MM.1S (cell line): Measurements from ENCODE around the gene RNU1-4.
"Not testable (repeated sequence)": the region's sequence is repeated elsewhere in the genome, so short reads cannot be mapped to it uniquely, and the experiment has no call there.

Source experiments
- DNase-seq: peaks from one replicate; pipeline ENCODE4 v3.0.0-alpha.2; 2015
- H2AFZ ChIP-seq: fragments of 300-600 bp; sonication (generic); 2 replicates; pipeline ENCODE4 v1.6.0; 2016; ENCODE audit warnings: antibody characterized with exemption, low read length
- H3F3A ChIP-seq: fragments of 300-600 bp; sonication (generic); 2 replicates; pipeline ENCODE4 v1.6.1; 2016; ENCODE audit warnings: mild to moderate bottlenecking, antibody characterized with exemption, low read length, moderate library complexity, mixed read lengths; ENCODE audit not compliant: insufficient read depth
- H3K27ac ChIP-seq: fragments of 300-600 bp; sonication (generic); 2 replicates; pipeline ENCODE4 v1.5.1; 2016; ENCODE audit warnings: mild to moderate bottlenecking, low read length
- H3K27me3 ChIP-seq: fragments of 300-600 bp; sonication (generic); replicated peaks from 2 replicates; pipeline ENCODE4 v1.6.0; 2016; ENCODE audit warnings: low read length; ENCODE audit not compliant: insufficient read depth
- H3K36me3 ChIP-seq: fragments of 300-600 bp; sonication (generic); replicated peaks from 2 replicates; pipeline ENCODE4 v1.6.1; 2016; ENCODE audit warnings: mild to moderate bottlenecking, low read length, mixed read lengths; ENCODE audit not compliant: insufficient read depth
- H3K4me1 ChIP-seq: fragments of 300-600 bp; sonication (generic); 2 replicates; pipeline ENCODE4 v1.6.1; 2016; ENCODE audit warnings: low read length, mixed read lengths
- H3K4me2 ChIP-seq: fragments of 300-600 bp; sonication (generic); 2 replicates; pipeline ENCODE4 v1.6.0; 2016; ENCODE audit warnings: low read depth, low read length
- H3K4me3 ChIP-seq: fragments of 300-600 bp; sonication (generic); 2 replicates; pipeline ENCODE4 v1.5.1; 2016; ENCODE audit warnings: low read length, mixed read lengths
- H3K79me2 ChIP-seq: fragments of 300-600 bp; sonication (generic); 2 replicates; pipeline ENCODE4 v1.6.1; 2016; ENCODE audit warnings: mixed run types, low read length, mixed read lengths
- H3K9ac ChIP-seq: fragments of 300-600 bp; sonication (generic); 2 replicates; pipeline ENCODE4 v1.6.1; 2016; ENCODE audit warnings: low read length, mixed read lengths
- H3K9me2 ChIP-seq: fragments of 300-600 bp; sonication (generic); replicated peaks from 2 replicates; pipeline ENCODE4 v1.6.1; 2016; ENCODE audit warnings: mild to moderate bottlenecking, low read length, mixed read lengths; ENCODE audit not compliant: insufficient read depth
- H3K9me3 ChIP-seq: fragments of 300-600 bp; sonication (generic); replicated peaks from 2 replicates; pipeline ENCODE4 v1.6.1; 2016; ENCODE audit warnings: mild to moderate bottlenecking, low read length, mixed read lengths; ENCODE audit not compliant: insufficient read depth
- H4K20me1 ChIP-seq: fragments of 300-600 bp; sonication (generic); 2 replicates; pipeline ENCODE4 v1.6.1; 2016; ENCODE audit warnings: mild to moderate bottlenecking, low read length, moderate library complexity, mixed read lengths; ENCODE audit not compliant: insufficient read depth

Gene RNU1-4

DNA sequence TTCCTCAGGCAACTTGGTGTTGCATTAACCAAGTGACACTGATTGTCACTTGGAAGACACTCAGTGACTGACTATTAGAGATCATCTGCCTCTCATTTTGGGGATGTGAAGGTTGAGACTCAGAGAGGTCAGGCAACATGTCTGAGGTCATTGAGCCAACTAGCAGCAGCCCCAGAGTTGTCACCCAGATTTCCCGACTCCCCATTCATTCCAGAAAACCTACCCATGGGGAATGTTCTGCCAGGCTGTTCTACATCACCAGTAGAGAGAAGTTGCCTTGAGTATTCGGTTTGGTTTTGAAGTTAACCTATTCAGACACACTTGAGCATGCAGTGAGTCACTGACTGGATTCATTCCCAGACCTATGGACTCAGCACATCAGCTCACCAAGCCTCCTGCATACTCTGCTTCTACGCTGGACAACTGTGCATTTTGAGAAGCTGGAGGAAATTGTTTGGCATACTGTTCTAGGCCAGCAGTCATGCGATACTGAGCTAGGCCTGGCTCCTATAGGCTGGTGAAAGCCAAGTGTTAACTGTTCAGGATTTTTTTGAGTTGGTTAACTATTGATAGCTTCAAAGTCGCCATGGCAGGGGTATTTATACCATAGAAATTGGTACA is 29.9 kb downstream of the RNU1-4 start:
- not testable (repeated sequence) for H3K79me2 ChIP-seq, H2AFZ ChIP-seq, H3K9me2 ChIP-seq, H3K4me1 ChIP-seq, H3K4me3 ChIP-seq, H3K9ac ChIP-seq, DNase-seq, H4K20me1 ChIP-seq, H3K36me3 ChIP-seq, H3K4me2 ChIP-seq, H3F3A ChIP-seq, H3K27ac ChIP-seq, H3K9me3 ChIP-seq
- peaks cover 11% of the 10 kb centered on the region for H3K27me3 ChIP-seq

DNA sequence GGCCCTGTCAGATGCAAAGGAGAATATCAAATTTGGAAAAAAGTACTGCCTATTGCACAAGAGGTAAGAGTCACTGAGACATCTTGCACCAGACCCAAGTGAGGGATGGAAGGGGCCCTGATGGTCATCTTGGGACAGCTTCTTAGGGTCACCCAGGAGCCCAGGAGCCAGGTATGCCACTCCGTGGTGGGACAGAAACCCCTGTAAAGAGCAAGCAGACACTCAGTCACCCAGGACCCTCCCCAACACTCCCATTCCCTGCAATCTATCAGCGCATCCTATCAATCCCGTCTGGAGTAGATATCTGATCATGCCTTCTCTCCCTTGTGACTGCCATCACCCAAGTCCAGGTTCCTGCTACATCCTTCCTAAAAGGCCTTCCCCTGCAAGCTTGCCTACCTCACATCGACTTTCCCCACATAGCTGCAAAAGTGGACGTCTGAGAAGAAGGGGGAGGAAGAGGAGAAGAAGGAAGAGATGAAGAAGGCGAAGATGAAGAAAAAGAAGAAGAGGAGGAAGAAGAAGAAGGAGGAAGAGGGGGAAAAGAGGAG is 30.7 kb downstream of the RNU1-4 start:
- H3K9ac ChIP-seq, H3K4me1 ChIP-seq, H3K9me3 ChIP-seq, H3K36me3 ChIP-seq, H3F3A ChIP-seq, H3K9me2 ChIP-seq, H2AFZ ChIP-seq, H3K4me2 ChIP-seq, DNase-seq, H3K27ac ChIP-seq, H4K20me1 ChIP-seq, H3K27me3 ChIP-seq, H3K79me2 ChIP-seq, H3K4me3 ChIP-seq: not testable (repeated sequence)

DNA sequence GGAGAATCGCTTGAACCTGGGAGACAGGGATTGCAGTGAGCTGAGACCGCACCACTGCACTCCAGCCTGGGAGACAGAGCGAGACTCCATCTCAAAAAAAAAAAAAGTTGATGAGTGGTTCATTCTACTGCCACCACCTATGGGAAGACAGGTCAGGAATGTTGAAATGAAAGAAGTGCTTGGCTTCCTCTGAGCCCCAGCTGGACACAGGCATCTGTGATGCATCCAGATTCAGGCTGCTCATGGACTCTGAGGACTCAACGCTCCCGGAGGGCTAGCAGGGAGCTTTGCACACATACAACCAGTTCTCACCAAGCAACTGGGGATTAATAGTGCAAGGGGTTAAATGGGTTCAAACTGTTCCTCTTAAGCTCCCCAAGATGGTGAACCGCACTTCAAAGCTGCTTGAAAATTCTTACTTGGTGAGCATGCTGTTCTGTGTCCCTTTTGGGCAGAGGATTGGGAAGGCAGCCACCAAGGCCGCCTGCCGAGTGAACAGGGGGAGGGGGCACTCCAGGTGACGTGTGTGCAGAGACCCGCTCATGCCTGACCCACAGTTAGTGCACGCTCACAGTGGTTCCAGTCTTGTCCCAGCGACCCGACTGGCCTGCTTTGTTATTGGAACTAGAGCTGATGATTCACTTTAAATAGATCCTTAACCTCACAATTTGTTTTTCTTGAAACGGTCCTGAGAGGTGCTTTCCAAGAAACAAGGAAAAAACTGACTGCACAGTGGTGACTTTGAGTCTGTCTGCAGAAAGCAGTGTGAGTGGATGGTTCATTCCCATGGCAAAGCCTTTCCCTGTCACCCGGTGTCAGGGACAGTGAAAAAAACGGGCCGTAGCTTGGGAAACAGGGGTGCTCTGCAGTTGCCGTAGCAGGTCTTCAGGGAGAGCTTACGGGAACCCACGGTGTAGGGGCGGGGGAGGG is 32.2 kb downstream of the RNU1-4 start:
- H3K27ac ChIP-seq, H3K4me1 ChIP-seq, H3F3A ChIP-seq, H4K20me1 ChIP-seq, H3K9me2 ChIP-seq, H3K4me2 ChIP-seq, H3K9me3 ChIP-seq, DNase-seq, H3K4me3 ChIP-seq, H3K36me3 ChIP-seq, H3K9ac ChIP-seq, H3K79me2 ChIP-seq, H2AFZ ChIP-seq: not testable (repeated sequence)
- peaks cover 12% of the 10 kb centered on the region for H3K27me3 ChIP-seq

DNA sequence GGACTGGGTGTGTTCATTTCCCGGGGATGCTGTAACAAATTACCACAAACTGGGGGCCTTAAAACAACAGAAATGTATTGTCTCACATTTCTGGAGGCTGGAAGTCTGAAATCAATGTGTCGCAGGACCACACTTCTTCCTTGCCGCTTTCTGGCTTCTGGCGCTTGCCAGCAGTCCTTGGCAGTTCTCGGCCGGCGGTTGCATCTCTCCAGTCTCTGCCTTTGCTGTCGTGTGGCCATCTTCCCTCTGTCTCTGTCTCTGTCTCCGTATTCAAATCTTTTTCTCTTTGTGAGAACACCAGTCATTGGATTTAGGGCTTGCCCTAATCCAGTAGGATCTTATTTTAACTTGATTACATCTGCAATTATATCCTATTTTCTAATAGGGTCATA is 32.9 kb downstream of the RNU1-4 start:
- not testable (repeated sequence) for H3F3A ChIP-seq, H3K4me1 ChIP-seq, H3K9me3 ChIP-seq, H3K79me2 ChIP-seq, H3K4me3 ChIP-seq, H2AFZ ChIP-seq, H3K4me2 ChIP-seq, H3K9ac ChIP-seq, H3K36me3 ChIP-seq, H4K20me1 ChIP-seq, H3K9me2 ChIP-seq, H3K27ac ChIP-seq, DNase-seq
- peaks cover 16% of the 10 kb centered on the region for H3K27me3 ChIP-seq

DNA sequence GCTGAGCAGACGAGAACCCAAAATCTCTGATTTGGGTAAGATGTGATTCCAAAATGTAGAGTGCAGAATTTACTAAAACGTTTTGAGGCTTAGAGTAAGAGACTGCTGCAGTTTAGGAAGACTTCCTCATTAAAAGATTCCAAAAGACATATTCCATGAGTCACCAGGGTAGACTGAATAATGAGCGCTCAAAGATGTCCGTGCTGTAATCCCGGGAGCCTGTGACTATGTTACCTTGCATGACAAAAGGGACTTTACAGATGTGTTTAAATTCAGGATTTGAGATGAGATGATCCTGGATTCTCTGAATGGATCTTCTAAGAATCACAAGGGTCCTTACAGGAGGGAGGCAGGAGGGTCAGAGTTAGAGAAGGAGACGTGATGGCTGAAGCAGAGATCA is 33.4 kb downstream of the RNU1-4 start:
- H3F3A ChIP-seq, H3K4me3 ChIP-seq, H3K9me3 ChIP-seq, H3K27ac ChIP-seq, DNase-seq, H3K36me3 ChIP-seq, H2AFZ ChIP-seq, H4K20me1 ChIP-seq, H3K9me2 ChIP-seq, H3K79me2 ChIP-seq, H3K4me2 ChIP-seq, H3K9ac ChIP-seq, H3K4me1 ChIP-seq: not testable (repeated sequence)
- peaks cover 16% of the 10 kb centered on the region for H3K27me3 ChIP-seq

DNA sequence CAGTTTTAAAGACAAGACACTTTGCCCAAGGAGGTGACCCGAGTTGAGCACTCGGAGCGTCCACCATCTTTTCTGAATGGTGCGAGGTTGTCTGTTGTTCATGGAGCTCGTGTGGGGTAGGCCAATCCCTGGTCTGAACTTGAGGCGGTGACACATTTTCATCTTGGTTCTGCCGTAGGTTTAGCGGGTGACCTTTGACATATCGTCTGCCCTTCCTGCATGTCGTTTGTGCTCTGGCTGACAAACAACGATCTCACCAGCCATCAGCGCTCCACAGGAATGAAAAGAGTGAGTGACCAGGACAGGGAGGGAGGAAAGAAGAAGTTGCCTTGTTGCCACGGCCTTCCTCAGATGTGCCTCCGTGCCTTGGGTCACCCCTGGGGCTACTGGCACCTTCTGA is 34.5 kb downstream of the RNU1-4 start:
- H3K4me3 ChIP-seq, H3K36me3 ChIP-seq, H3K4me2 ChIP-seq, H3F3A ChIP-seq, H3K9ac ChIP-seq, H2AFZ ChIP-seq, H4K20me1 ChIP-seq, H3K79me2 ChIP-seq, H3K9me3 ChIP-seq, H3K9me2 ChIP-seq, H3K4me1 ChIP-seq, DNase-seq, H3K27ac ChIP-seq: not testable (repeated sequence)
- H3K27me3 ChIP-seq = peaks cover 16% of the 10 kb centered on the region

DNA sequence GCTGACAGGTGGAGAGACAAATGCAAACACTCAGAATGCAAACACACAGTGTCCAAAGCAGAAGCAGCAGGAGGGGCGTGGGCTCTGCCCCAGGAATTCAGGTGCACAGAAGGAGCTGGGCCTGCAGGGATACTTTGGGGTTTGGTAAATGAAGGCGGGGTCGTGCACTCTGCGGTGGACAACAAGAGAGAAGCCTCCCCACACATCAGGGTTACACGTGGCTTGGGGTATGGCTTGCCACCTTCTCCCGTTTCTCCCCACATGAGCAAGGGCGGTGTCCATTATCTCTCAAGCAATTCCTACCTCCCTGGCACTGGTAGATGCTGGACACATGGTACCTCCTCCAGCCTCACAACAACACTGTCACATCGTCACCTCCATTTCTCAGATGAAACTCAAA is 35.0 kb downstream of the RNU1-4 start:
- H3K4me1 ChIP-seq, H3K36me3 ChIP-seq, H3K9ac ChIP-seq, DNase-seq, H4K20me1 ChIP-seq, H3K9me3 ChIP-seq, H3K9me2 ChIP-seq, H3K79me2 ChIP-seq, H2AFZ ChIP-seq, H3F3A ChIP-seq, H3K27ac ChIP-seq, H3K4me3 ChIP-seq, H3K4me2 ChIP-seq: not testable (repeated sequence)
- H3K27me3 ChIP-seq = peaks cover 18% of the 10 kb centered on the region

DNA sequence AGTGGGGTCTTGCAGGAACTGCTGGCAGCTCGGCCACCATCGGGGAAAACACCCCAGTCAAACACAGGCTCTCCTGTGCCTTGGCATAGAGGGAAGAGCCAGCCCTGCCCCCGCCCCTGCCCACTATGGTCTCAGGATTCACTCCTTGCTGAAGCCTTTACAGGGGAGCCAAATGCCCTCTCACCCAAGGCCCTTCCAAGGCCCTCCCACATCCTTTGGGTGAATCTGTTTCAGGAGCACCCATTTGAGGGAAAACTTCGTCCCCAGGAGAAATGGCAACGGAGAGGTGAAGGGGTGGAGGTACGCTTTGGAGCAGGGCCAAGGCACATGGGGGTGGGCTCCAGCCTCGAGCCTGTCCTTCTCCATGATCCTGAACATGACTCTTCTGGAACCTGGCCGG is 35.9 kb downstream of the RNU1-4 start:
- not testable (repeated sequence) for H3K36me3 ChIP-seq, H4K20me1 ChIP-seq, H3K79me2 ChIP-seq, H3K9me2 ChIP-seq, H3K4me1 ChIP-seq, H2AFZ ChIP-seq, H3K4me3 ChIP-seq, H3K27ac ChIP-seq, H3K4me2 ChIP-seq, DNase-seq, H3K9ac ChIP-seq, H3K9me3 ChIP-seq, H3F3A ChIP-seq
- peaks cover 22% of the 10 kb centered on the region for H3K27me3 ChIP-seq
